Body of pancreas (tissue), 4 donors: Measurements from ENCODE around the gene TMEM161B. TPM values are rescaled to one million over a fixed set of nuclear protein-coding genes. Genes with fewer than 3 reads are reported as not detected.
A peak's percentile ranks its signal among the peaks of the same experiment; 100 is the strongest.

ENCODE experiments used
- ATAC-seq: fragments of 150-250 bp; one replicate; pipeline ENCODE4 v1.9.1; 2016
- DNase-seq, 4 donors: peaks; one replicate each; pipeline ENCODE4 v3.0.0-alpha.2; 2019
- H3K27ac ChIP-seq, 4 donors: fragments of 200-600 bp; sonication (generic); 1 replicate in 3 of 4; 2 replicates in 1 of 4; pipeline versions ENCODE4 v1.5.1 to v1.6.1; 2016 to 2019; ENCODE audit warnings: mild to moderate bottlenecking in 1 of 4, mixed read lengths in 1 of 4, moderate library complexity in 1 of 4
- H3K27me3 ChIP-seq, 2 donors: fragments of 200-600 bp; sonication (generic); one replicate each; pipeline ENCODE4 v1.6.0; 2016; ENCODE audit warnings: mild to moderate bottlenecking in 1 of 2
- H3K36me3 ChIP-seq, 2 donors: fragments of 200-600 bp; sonication (generic); replicated peaks in 1 of 2; 2 replicates each; pipeline ENCODE4 v1.5.1; 2016; ENCODE audit warnings: low read depth in 2 of 2; ENCODE audit not compliant: insufficient read depth in 1 of 2
- H3K4me1 ChIP-seq: fragments of 200-600 bp; sonication (generic); one replicate; pipeline ENCODE4 v1.6.0; 2016
- H3K4me3 ChIP-seq, 2 donors: fragments of 200-600 bp; sonication (generic); 1 replicate in 1 of 2; 2 replicates in 1 of 2; pipeline ENCODE4 v1.5.1; 2016 to 2019
- H3K9me3 ChIP-seq, 3 donors: fragments of 200-600 bp; sonication (generic); 1 replicate in 2 of 3; 2 replicates in 1 of 3; pipeline ENCODE4 v1.5.1; 2016
- POLR2A ChIP-seq, 3 donors: fragments of 450-650 bp; IDR thresholded peaks; one replicate each; pipeline ENCODE4 v1.6.1; 2016; ENCODE audit warnings: antibody characterized with exemption in 3 of 3, mild to moderate bottlenecking in 2 of 3
- WGBS, 2 donors: methylation state at CpG; one replicate each; pipeline ENCODE4 v1.1.5; 2017; 5-methylcytosine and 5-hydroxymethylcytosine counted together
- intact Hi-C: fragments of 100-400 bp; cut with DNase I; formaldehyde crosslinking; loops from one replicate; pipeline ENCODE4 v1.15.1; 2023
- small RNA-seq: library from RNA; depleted of rRNA; stranded (forward); fragments of <200 nt; gene quantifications from one replicate; pipeline ENCODE3, GENCODE V24; 2016
- total RNA-seq, 2 donors: library from RNA; depleted of rRNA; stranded (reverse); fragments of >200 nt; gene quantifications; one replicate each; pipeline ENCODE4 v1.1.0, GENCODE V29; 2016
- TF ChIP-seq, protein P1 (sequence below), 7 experiments: fragments of 450-650 bp in 4 of 7; fragments of 200-600 bp in 3 of 7; sonication (generic) in 3 of 7; IDR thresholded peaks; one replicate each; pipeline ENCODE4 v1.5.1; 2016 to 2019; ENCODE audit warnings: antibody characterized with exemption in 7 of 7

TMEM161B gene
- total RNA-seq, 2 donors from 2014 or later = 6.9 to 12.2 TPM

DNA sequence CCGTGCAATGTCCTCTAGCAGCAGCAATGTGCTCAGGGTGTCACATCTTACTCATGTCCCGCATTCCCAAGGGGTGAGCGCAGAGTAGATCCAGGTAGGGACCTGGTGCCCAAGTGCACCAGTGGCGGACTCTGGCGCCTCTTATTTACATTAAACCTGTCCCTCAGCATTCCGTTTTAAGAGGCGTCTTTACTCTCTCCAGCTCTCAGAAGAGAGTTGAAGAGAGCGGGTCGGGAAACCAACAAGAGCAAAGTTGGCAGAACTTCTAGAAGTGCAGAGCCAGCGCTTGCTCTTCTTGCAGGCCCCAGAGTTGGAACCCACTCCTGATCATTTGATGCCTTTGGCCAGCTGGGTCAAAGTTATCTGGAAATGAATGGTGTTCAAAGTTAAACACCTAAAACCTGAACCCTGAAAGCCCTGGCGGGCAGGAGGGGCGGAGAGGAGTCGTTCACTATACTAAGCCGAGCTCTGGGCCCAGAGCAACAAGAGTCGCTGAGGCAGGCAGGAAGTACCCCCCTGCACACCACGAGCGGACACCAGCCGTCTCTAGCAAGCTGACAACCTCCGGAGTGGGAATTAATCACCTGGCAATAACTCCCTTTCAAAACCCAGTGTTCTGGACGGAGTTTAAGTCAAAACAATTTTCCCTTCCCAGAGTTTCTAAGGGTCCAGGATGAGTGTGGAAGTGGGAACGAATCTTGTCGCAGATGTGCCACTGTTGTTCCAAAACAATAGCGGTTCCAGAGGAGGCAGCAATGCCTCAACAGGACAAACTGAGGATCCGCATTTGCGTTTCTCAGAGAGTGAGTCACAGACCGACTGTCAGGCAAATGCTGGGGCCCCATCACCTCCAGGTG, 122.8 kb downstream of the TMEM161B start:
- TF ChIP-seq, protein P1, sequence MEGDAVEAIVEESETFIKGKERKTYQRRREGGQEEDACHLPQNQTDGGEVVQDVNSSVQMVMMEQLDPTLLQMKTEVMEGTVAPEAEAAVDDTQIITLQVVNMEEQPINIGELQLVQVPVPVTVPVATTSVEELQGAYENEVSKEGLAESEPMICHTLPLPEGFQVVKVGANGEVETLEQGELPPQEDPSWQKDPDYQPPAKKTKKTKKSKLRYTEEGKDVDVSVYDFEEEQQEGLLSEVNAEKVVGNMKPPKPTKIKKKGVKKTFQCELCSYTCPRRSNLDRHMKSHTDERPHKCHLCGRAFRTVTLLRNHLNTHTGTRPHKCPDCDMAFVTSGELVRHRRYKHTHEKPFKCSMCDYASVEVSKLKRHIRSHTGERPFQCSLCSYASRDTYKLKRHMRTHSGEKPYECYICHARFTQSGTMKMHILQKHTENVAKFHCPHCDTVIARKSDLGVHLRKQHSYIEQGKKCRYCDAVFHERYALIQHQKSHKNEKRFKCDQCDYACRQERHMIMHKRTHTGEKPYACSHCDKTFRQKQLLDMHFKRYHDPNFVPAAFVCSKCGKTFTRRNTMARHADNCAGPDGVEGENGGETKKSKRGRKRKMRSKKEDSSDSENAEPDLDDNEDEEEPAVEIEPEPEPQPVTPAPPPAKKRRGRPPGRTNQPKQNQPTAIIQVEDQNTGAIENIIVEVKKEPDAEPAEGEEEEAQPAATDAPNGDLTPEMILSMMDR (IDR thresholded peaks at IDR 0.05) = no peak
- TF ChIP-seq POLR2A (IDR thresholded peaks at IDR 0.05) = no peak
- no peak overlapping the region for H3K4me3 ChIP-seq
- peaks cover 32% of the 10 kb centered on the region for H3K4me1 ChIP-seq
- intact Hi-C loops = loop anchor here (10.0 kb wide), 1 partner anchor 539 kb away; no protein-coding TSS in a partner anchor
- ATAC-seq (no peak), DNase-seq (peak in 1 of 4 donors; percentile 8)
- H3K27ac ChIP-seq = no peak overlapping the region
- H3K27me3 ChIP-seq = peaks cover 0 to 11% of the 10 kb centered on the region in 2 donors
- 22 to 32% methylated on average over 14 to 26 of the region's 26 CpGs for WGBS, 2 donors
- no peaks in the 10 kb centered on the region for H3K9me3 ChIP-seq
- H3K36me3 ChIP-seq = no peaks in the 10 kb centered on the region

DNA sequence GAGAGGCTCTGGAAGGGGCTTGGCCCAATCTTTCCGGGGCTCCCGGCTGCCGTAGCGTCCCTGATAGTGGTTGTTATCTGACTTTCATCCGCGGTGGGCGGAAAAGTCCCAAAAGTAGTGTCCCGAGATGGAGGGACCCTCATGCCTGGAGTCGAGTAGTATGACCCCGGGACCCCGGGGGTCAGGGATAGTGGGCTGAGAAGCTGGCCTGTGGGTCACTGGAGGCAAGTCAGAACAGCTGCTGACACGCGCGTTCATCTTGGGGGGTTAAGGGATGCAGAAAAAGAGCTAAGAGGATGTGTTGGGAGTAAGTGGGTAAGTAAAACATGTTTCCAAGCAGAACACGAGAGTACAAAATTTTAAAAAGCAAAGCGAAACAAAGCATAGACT, 123.4 kb downstream of the TMEM161B start:
- Histone ChIP-seq H3K36me3 (no peaks in the 10 kb centered on the region), H3K4me1 (peaks cover 38% of the 10 kb centered on the region), H3K4me3 (no peak overlapping the region), H3K9me3 (no peaks in the 10 kb centered on the region), H3K27me3 (peaks cover 0 to 11% of the 10 kb centered on the region in 2 donors), H3K27ac (no peak overlapping the region)
- WGBS, 2 donors = 9 to 13% methylated on average over 16 of the region's 16 CpGs
- intact Hi-C loops = loop anchor here (10.0 kb wide), 1 partner anchor 540 kb away; no protein-coding TSS in a partner anchor
- DNase-seq (no peak), ATAC-seq (no peak)
- TF ChIP-seq POLR2A (IDR thresholded peaks at IDR 0.05) = no peak
- TF ChIP-seq, protein P1 (IDR thresholded peaks at IDR 0.05) = no peak

Small RNAs within 50 kb of the gene (small RNA-seq; reads per million reads assigned to genes)
- gene RNA5SP187 = not detected
